Activated CD4-positive, alpha-beta memory T cell treated with anti-CD3 and anti-CD28 coated beads, Interleukin-2, amount 10 ng/mL, durations not matched to agents 7 days and 5 days (primary cell): ENCODE data around the gene NPAT. TPM values are rescaled to one million over a fixed set of nuclear protein-coding genes. Genes with fewer than 3 reads are reported as not detected.
A peak's percentile ranks its signal among the peaks of the same experiment; 100 is the strongest.

ENCODE experiments used
- CTCF ChIA-PET: fragments of 350-600 bp; sonication (Branson Sonifier 250); formaldehyde crosslinking; loops from one replicate; lab custom pipeline; 2021; ENCODE audit warnings: antibody characterized with exemption, inconsistent platforms; lab: Charles Lee
- POLR2A ChIA-PET: fragments of 350-600 bp; sonication (Branson Sonifier 250); formaldehyde crosslinking; loops from one replicate; lab custom pipeline; 2021; ENCODE audit warnings: antibody characterized with exemption; lab: Charles Lee
- DNase-seq: peaks from one replicate; pipeline ENCODE4 v3.0.0-alpha.2; 2020
- H3K27ac Mint-ChIP-seq: one replicate; pipeline ENCODE4 v1.8.0; 2021; ENCODE audit warnings: mild to moderate bottlenecking, mixed read lengths
- H3K27me3 Mint-ChIP-seq: one replicate; pipeline ENCODE4 v1.8.0; 2021; ENCODE audit warnings: mixed read lengths
- H3K36me3 Mint-ChIP-seq: one replicate; pipeline ENCODE4 v1.8.0; 2021; ENCODE audit warnings: low read depth, mixed read lengths
- H3K4me1 Mint-ChIP-seq: one replicate; pipeline ENCODE4 v1.8.0; 2021; ENCODE audit warnings: mixed read lengths
- H3K4me3 Mint-ChIP-seq: one replicate; pipeline ENCODE4 v1.8.0; 2021; ENCODE audit warnings: mild to moderate bottlenecking, mixed read lengths
- H3K9me3 Mint-ChIP-seq: one replicate; pipeline ENCODE4 v1.8.0; 2021; ENCODE audit warnings: mixed read lengths
- total RNA-seq, 2 experiments: library from RNA; stranded (reverse); gene quantifications; one replicate each; pipeline ENCODE4 v1.2.3, GENCODE V29; 2021

The NPAT gene
- total RNA-seq, result 10 to 100 TPM; 36.1 to 40.9 TPM

DNA sequence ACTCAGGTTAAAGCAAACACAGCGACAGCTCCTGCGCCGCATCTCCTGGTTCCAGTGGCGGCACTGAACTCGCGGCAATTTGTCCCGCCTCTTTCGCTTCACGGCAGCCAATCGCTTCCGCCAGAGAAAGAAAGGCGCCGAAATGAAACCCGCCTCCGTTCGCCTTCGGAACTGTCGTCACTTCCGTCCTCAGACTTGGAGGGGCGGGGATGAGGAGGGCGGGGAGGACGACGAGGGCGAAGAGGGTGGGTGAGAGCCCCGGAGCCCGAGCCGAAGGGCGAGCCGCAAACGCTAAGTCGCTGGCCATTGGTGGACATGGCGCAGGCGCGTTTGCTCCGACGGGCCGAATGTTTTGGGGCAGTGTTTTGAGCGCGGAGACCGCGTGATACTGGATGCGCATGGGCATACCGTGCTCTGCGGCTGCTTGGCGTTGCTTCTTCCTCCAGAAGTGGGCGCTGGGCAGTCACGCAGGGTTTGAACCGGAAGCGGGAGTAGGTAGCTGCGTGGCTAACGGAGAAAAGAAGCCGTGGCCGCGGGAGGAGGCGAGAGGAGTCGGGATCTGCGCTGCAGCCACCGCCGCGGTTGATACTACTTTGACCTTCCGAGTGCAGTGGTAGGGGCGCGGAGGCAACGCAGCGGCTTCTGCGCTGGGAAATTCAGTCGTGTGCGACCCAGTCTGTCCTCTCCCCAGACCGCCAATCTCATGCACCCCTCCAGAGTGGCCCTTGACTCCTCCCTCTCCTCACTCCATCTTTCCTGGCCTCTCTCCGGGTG is at the start of gene NPAT, which contains the start of gene ATM:
TSS of gene NPAT (minus strand) at position 65 of the 774 bp plus-strand sequence. CDS start 102 bp downstream, outside the sequence.
TSS of gene ATM (plus strand) at position 494 of the 774 bp plus-strand sequence. CDS start 4,558 bp downstream, outside the sequence.
- H3K4me1 Mint-ChIP-seq, result peaks cover 53% of the 10 kb centered on the region
- DNase-seq, result peak; percentile 99
- no peaks in the 10 kb centered on the region for H3K27me3 Mint-ChIP-seq
- peaks cover 55% of the 10 kb centered on the region for H3K36me3 Mint-ChIP-seq
- H3K4me3 Mint-ChIP-seq, result no peak within 1 kb of the TSS
- H3K9me3 Mint-ChIP-seq, result no peaks in the 10 kb centered on the region
- no peak within 1 kb of the TSS for H3K27ac Mint-ChIP-seq
- ChIA-PET CTCF (interaction anchor here (0.6 to 3.0 kb wide), 14 partner anchors 14 to 442 kb away, joined by 3 to 27 read pairs (median 4); partner anchors contain the start of genes C11orf65, CUL5 and DDX10), POLR2A (interaction anchor here (0.6 to 10.3 kb wide), 30 partner anchors 9 to 442 kb away, joined by 3 to 337 read pairs (median 5); partner anchors contain the start of genes ACAT1, C11orf65, CUL5 and DDX10)

DNA sequence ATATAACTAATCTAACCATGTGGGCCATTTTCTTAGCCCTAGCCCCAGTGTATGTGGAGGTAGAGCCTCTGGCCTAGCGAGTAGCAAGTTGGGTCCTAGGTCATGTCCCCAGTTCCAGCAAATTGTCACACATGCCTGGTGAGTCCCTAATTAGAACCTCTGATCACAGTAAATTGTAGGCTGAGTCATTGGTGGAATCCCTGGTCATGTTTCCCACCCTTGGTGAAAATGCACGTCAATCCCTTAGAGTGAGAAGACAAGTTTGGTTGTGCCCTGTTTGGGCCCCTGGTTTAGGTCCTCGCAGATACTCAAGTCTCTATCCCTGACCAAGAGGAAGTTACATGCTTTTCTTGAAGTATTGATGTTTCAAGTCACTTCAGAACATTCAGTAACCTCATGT is 47.1 kb upstream of the NPAT start:
- POLR2A ChIA-PET, result no interaction called here
- H3K27me3 Mint-ChIP-seq, result no peaks in the 10 kb centered on the region
- H3K27ac Mint-ChIP-seq, result no peak overlapping the region

DNA sequence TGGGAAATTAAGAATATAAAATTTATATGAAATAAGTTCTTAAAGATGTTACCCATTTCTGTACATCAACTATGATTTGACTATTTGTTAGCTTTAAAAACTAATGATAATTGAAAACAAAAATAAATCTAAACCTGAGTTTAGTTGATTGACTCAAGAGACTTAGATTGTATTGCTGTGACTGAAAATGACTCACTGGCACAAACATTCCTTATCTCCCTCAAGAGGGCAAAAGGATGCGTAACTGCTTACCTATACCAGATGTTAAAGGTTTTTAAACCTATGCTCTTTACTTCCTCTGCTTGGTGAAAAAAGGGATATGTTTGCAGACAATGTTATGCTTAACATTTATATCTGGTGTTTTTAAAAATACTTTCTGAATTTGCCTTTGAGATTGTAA is 30.7 kb upstream of the NPAT start:
- H3K27me3 Mint-ChIP-seq, result no peaks in the 10 kb centered on the region
- ChIA-PET CTCF (interaction anchor here (1.3 kb wide), 1 partner anchor 12 kb away, joined by 6 read pairs; no protein-coding TSS in a partner anchor), POLR2A (interaction anchor here (0.7 to 1.2 kb wide), 2 partner anchors 16 to 32 kb away, joined by 4 to 5 read pairs; no protein-coding TSS in a partner anchor)
- peaks cover 11% of the 10 kb centered on the region for H3K4me1 Mint-ChIP-seq
- no peaks in the 10 kb centered on the region for H3K9me3 Mint-ChIP-seq
- H3K4me3 Mint-ChIP-seq, result no peak overlapping the region
- no peak for DNase-seq
- H3K27ac Mint-ChIP-seq, result no peak overlapping the region
- H3K36me3 Mint-ChIP-seq, result peaks cover 70% of the 10 kb centered on the region

More for the DNA sequence above, 47.1 kb upstream of the NPAT start:
- DNase-seq, result no peak
- CTCF ChIA-PET, result no interaction called here
- Mint-ChIP-seq H3K4me3 (no peak overlapping the region), H3K9me3 (peaks cover 12% of the 10 kb centered on the region), H3K4me1 (peaks cover 3% of the 10 kb centered on the region), H3K36me3 (peaks cover 56% of the 10 kb centered on the region)

DNA sequence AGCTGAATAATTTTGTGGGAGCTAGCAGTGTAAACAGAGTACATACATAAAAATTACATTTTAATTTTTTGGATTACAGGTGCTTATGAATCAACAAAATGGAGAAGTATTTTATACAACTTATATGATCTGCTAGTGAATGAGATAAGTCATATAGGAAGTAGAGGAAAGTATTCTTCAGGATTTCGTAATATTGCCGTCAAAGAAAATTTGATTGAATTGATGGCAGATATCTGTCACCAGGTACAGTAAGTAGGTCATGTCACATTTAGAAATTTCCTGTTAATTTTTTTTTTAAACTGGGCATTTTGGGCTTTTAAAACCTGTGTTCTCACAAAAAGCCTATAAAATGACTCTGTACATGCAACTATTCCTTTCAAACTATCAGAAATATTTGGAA is 24.4 kb upstream of the NPAT start:
- peaks cover 71% of the 10 kb centered on the region for H3K36me3 Mint-ChIP-seq
- ChIA-PET CTCF (no interaction called here), POLR2A (interaction anchor here (1.0 to 1.2 kb wide), 2 partner anchors 23 to 62 kb away, joined by 3 to 4 read pairs; partner anchors contain the start of gene ATM)
- H3K4me3 Mint-ChIP-seq, result no peak overlapping the region
- DNase-seq, result no peak
- H3K27ac Mint-ChIP-seq, result no peak overlapping the region
- no peaks in the 10 kb centered on the region for H3K9me3 Mint-ChIP-seq
- no peaks in the 10 kb centered on the region for H3K27me3 Mint-ChIP-seq
- peaks cover 24% of the 10 kb centered on the region for H3K4me1 Mint-ChIP-seq

DNA sequence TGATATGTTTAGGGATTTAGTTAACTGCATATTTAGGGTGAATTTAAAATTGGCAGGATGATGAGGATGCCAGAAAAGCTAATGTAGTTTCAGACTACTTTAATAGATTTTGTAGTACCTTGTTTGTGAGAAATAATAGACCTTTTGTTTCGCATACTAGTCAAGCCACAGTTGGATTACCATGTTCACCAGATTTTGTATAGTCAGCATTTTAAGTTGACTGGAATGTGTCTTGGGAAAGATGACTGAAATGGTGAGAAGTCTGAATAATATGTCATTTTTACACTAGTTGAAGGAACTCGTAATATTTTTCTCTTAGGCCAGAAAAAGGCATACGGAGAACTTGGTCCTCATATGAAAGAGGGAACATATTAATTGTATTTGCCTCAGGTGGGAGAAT is 23.9 kb upstream of the NPAT start:
- no peak for DNase-seq
- ChIA-PET CTCF (interaction anchor here (0.6 to 0.8 kb wide), 2 partner anchors 20 to 22 kb away, joined by 3 to 5 read pairs; no protein-coding TSS in a partner anchor), POLR2A (interaction anchor here (1.0 to 1.5 kb wide), 2 partner anchors 9 to 23 kb away, joined by 3 to 4 read pairs; partner anchors contain the start of gene ATM)
- Mint-ChIP-seq H3K27me3 (no peaks in the 10 kb centered on the region), H3K9me3 (no peaks in the 10 kb centered on the region), H3K4me3 (no peak overlapping the region), H3K36me3 (peaks cover 70% of the 10 kb centered on the region), H3K27ac (no peak overlapping the region), H3K4me1 (peaks cover 30% of the 10 kb centered on the region)

DNA sequence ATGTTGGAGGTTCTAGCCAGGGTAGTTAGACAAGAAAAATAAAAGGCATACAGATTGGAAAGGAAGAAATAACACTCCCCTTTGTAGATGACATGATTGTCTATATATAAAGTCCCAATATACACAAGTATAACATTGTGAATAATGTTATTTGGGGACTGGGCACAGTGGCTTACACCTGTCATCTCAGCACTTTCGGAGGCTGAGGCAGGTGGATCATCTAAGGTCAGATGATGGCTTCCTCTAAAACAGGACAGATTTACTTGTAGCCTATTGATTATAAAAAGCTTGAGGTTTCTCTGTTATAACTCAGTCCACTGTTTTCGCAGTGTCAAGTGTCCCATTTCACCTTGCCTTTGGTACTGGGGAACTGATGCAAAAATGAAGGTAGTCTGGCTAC is 20.0 kb upstream of the NPAT start:
- CTCF ChIA-PET, result no interaction called here
- Mint-ChIP-seq H3K9me3 (peaks cover 2% of the 10 kb centered on the region), H3K27me3 (no peaks in the 10 kb centered on the region), H3K4me1 (peaks cover 48% of the 10 kb centered on the region), H3K27ac (peak overlapping the region; percentile 2), H3K36me3 (peaks cover 71% of the 10 kb centered on the region), H3K4me3 (no peak overlapping the region)
- DNase-seq, result no peak
- POLR2A ChIA-PET, result interaction anchor here (8.0 kb wide), 1 partner anchor 17 kb away, joined by 337 read pairs; the partner anchor contains the start of genes ATM and NPAT

DNA sequence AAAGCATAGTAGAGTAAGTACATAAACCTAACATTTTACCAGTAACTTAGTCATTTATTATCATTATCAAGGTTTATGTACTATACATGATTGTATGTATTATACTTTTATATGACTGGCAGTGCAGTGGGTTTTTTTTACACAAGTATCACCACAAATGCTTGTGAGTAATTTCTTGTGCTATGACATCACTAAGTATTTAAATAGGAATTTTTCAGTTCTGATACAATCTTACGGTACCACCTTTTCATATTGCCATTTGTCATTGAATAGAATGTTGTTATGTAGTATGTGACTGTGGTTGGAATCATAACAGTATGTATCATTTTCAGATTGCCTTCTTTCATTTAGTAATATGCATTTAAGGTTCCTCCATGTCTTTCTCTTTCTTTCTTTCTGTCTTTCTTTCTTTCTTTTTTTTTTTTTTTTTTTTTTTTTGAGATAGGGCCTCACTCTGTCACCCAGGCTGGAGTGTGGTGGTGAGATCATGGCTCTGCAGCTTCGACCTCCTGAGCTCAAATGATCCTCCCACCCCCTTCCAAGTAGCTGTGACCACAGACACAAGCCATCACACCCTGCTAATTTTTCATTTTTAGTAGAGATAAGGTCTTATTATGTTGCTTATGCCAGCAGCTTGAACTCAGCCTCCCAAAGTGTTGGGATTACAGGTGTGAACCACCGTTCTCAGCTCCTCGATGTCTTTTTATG is 19.0 kb upstream of the NPAT start:
- peaks cover 56% of the 10 kb centered on the region for H3K4me1 Mint-ChIP-seq
- H3K4me3 Mint-ChIP-seq, result no peak overlapping the region
- ChIA-PET POLR2A (interaction anchor here (8.0 kb wide), 1 partner anchor 16 kb away, joined by 337 read pairs; the partner anchor contains the start of genes ATM and NPAT), CTCF (interaction anchor here (1.0 to 1.4 kb wide), 2 partner anchors 11 to 233 kb away, joined by 3 to 6 read pairs; partner anchors contain the start of gene CUL5)
- DNase-seq, result no peak
- peaks cover 2% of the 10 kb centered on the region for H3K9me3 Mint-ChIP-seq
- no peaks in the 10 kb centered on the region for H3K27me3 Mint-ChIP-seq
- no peak overlapping the region for H3K27ac Mint-ChIP-seq
- peaks cover 67% of the 10 kb centered on the region for H3K36me3 Mint-ChIP-seq

DNA sequence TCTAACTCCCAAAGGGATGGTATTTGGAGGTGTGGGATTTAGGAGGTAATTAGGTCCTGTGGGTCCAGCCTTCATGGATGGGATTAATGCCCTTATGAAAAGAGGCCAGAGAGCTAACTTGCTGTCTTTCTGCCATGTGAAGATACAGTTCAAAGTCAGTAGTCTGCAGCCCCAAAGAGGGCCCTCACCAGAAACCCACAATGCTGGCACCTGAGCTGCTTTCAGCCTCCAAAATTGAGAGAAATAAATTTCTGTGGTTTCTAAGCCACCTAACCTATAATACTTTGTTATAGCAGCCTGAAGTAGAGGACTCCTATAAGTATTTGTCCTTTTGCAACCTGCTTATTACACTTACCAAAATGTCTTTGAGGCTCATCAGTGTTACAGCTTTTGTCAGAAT is 16.6 kb upstream of the NPAT start:
- H3K9me3 Mint-ChIP-seq, result peaks cover 2% of the 10 kb centered on the region
- POLR2A ChIA-PET, result interaction anchor here (8.0 kb wide), 1 partner anchor 14 kb away, joined by 337 read pairs; the partner anchor contains the start of genes ATM and NPAT
- CTCF ChIA-PET, result interaction anchor here (0.6 to 2.7 kb wide), 4 partner anchors 16 to 188 kb away, joined by 3 to 6 read pairs (median 4); partner anchors contain the start of genes ATM and NPAT
- H3K4me1 Mint-ChIP-seq, result peaks cover 68% of the 10 kb centered on the region
- H3K27ac Mint-ChIP-seq, result no peak overlapping the region
- no peaks in the 10 kb centered on the region for H3K27me3 Mint-ChIP-seq
- no peak for DNase-seq
- no peak overlapping the region for H3K4me3 Mint-ChIP-seq
- H3K36me3 Mint-ChIP-seq, result peaks cover 68% of the 10 kb centered on the region

DNA sequence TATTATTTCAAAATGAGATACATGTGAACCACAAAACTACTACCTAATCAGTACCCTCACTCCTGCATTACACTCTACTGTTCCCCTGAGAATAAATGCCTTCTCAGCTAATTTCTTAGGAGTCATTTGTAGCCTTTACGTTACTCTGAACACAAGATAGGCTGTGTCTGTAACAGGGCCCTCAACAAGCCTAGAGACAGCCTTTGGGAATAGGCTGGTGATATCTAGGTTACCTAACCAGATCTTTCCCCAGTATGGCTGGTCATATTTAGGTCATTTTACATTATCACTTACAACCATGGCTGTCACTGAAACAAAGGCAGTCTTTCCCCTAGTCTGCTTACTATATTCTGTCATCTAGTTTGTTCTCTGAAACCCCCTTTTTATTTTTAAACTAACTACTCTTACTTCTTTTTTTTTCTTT is 14.6 kb upstream of the NPAT start:
- ChIA-PET POLR2A (interaction anchor here (0.7 to 8.0 kb wide), 14 partner anchors 8 to 261 kb away, joined by 3 to 337 read pairs (median 4); partner anchors contain the start of genes ATM, C11orf65, NPAT and POGLUT3), CTCF (interaction anchor here (1.1 to 2.5 kb wide), 6 partner anchors 8 to 118 kb away, joined by 3 to 27 read pairs (median 4); partner anchors contain the start of genes ATM and NPAT)
- DNase-seq, result no peak
- peaks cover 2% of the 10 kb centered on the region for H3K9me3 Mint-ChIP-seq
- peak overlapping the region; percentile 87 for H3K27ac Mint-ChIP-seq
- peak overlapping the region; percentile 43 for H3K4me3 Mint-ChIP-seq
- H3K36me3 Mint-ChIP-seq, result peaks cover 73% of the 10 kb centered on the region
- no peaks in the 10 kb centered on the region for H3K27me3 Mint-ChIP-seq
- H3K4me1 Mint-ChIP-seq, result peaks cover 61% of the 10 kb centered on the region

DNA sequence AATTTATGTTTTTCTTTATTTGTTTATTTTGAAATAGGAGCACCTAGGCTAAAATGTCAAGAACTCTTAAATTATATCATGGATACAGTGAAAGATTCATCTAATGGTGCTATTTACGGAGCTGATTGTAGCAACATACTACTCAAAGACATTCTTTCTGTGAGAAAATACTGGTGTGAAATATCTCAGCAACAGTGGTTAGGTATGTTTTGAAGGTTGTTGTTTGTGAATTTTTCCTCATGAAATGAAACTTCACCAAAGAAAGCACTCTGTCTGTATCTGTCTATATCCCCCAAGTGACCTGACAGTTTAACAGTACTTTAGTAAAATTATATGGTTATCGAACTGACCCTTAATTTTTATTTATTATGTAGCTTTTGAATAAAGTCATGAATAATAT is 13.2 kb upstream of the NPAT start:
- H3K27ac Mint-ChIP-seq, result peak overlapping the region; percentile 87
- no peak for DNase-seq
- H3K36me3 Mint-ChIP-seq, result peaks cover 76% of the 10 kb centered on the region
- ChIA-PET CTCF (interaction anchor here (2.5 kb wide), 1 partner anchor 13 kb away, joined by 27 read pairs; the partner anchor contains the start of genes ATM and NPAT), POLR2A (interaction anchor here (0.6 to 8.0 kb wide), 6 partner anchors 9 to 263 kb away, joined by 3 to 337 read pairs (median 4); partner anchors contain the start of genes ATM, C11orf65 and NPAT)
- H3K9me3 Mint-ChIP-seq, result peaks cover 2% of the 10 kb centered on the region
- no peaks in the 10 kb centered on the region for H3K27me3 Mint-ChIP-seq
- peaks cover 49% of the 10 kb centered on the region for H3K4me1 Mint-ChIP-seq
- H3K4me3 Mint-ChIP-seq, result no peak overlapping the region

DNA sequence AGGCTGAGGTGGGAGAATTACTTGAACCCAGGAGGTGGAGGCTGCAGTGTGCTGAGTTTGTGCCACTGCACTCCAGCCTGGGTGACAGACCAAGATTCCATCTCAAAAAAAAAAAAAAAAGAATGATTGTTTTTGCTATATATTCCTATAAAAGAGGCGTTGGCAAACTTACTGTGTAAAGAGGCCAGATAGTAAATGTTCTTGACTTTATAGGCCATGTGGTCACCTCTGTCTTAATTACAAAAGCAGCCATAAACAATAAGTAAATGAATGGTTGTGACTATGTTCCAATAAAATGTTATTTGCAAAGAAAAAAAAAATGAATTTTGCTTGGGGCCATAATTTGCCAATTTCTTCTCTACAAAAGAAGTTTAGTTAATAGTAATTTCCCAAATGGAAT is 12.8 kb upstream of the NPAT start:
- Mint-ChIP-seq H3K27ac (no peak overlapping the region), H3K4me1 (peaks cover 45% of the 10 kb centered on the region), H3K27me3 (no peaks in the 10 kb centered on the region), H3K36me3 (peaks cover 75% of the 10 kb centered on the region), H3K9me3 (peaks cover under 1% of the 10 kb centered on the region), H3K4me3 (no peak overlapping the region)
- no peak for DNase-seq
- POLR2A ChIA-PET, result interaction anchor here (0.6 to 8.0 kb wide), 3 partner anchors 10 to 264 kb away, joined by 3 to 337 read pairs (median 3); partner anchors contain the start of genes ATM and NPAT
- CTCF ChIA-PET, result interaction anchor here (2.5 kb wide), 1 partner anchor 12 kb away, joined by 27 read pairs; the partner anchor contains the start of genes ATM and NPAT
